Activated naive CD8-positive, alpha-beta T cell treated with anti-CD3 and anti-CD28 coated beads for 36 hours (primary cell): Measurements from ENCODE around the gene CFAP20. TPM values are rescaled to one million over a fixed set of nuclear protein-coding genes. Genes with fewer than 3 reads are reported as not detected.
"Not testable (repeated sequence)": the region's sequence is repeated elsewhere in the genome, so short reads cannot be mapped to it uniquely, and the experiment has no call there.

Source experiments
- DNase-seq: peaks from one replicate; pipeline ENCODE4 v3.0.0; 2021
- H3K27ac Mint-ChIP-seq: one replicate; pipeline ENCODE4 v1.8.0; 2022; ENCODE audit warnings: mild to moderate bottlenecking, moderate library complexity, mixed read lengths
- H3K27me3 Mint-ChIP-seq: one replicate; pipeline ENCODE4 v1.8.0; 2022; ENCODE audit warnings: mild to moderate bottlenecking, mixed read lengths
- H3K36me3 Mint-ChIP-seq: one replicate; pipeline ENCODE4 v1.8.0; 2021; ENCODE audit warnings: mild to moderate bottlenecking, mixed read lengths
- H3K4me1 Mint-ChIP-seq: one replicate; pipeline ENCODE4 v1.8.0; 2021; ENCODE audit warnings: mixed read lengths
- H3K4me3 Mint-ChIP-seq: one replicate; pipeline ENCODE4 v1.8.0; 2022; ENCODE audit warnings: mild to moderate bottlenecking, moderate library complexity, mixed read lengths
- H3K9me3 Mint-ChIP-seq: one replicate; pipeline ENCODE4 v1.8.0; 2022; ENCODE audit warnings: mixed read lengths
- total RNA-seq, 2 experiments: library from RNA; stranded (reverse); gene quantifications; one replicate each; pipeline ENCODE4 v1.2.3, GENCODE V29; 2021

CFAP20 gene
- total RNA-seq, 2 experiments from 2014 or later = 57.6 to 59.3 TPM

DNA sequence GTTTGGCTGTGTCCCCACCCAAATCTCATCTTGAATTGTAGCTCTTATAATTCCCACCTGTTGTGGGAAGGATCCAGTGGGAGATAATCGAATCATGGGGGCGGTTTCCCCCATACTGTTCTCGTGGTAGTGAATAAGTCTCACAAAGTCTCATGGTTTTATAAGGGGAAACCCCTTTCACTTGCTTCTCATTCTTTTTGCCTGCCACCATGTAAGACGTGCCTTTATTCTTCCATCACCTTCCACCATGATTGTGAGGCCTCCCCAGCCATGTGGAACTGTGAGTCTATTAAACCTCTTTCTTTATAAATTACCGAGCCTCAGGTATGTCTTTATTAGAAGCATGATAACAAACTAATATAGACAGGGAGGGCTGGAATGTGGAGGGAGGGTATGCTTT lies 57.0 kb downstream of the CFAP20 start:
- not testable (repeated sequence) for H3K36me3 Mint-ChIP-seq, H3K4me1 Mint-ChIP-seq, H3K27ac Mint-ChIP-seq, DNase-seq, H3K9me3 Mint-ChIP-seq, H3K27me3 Mint-ChIP-seq, H3K4me3 Mint-ChIP-seq

DNA sequence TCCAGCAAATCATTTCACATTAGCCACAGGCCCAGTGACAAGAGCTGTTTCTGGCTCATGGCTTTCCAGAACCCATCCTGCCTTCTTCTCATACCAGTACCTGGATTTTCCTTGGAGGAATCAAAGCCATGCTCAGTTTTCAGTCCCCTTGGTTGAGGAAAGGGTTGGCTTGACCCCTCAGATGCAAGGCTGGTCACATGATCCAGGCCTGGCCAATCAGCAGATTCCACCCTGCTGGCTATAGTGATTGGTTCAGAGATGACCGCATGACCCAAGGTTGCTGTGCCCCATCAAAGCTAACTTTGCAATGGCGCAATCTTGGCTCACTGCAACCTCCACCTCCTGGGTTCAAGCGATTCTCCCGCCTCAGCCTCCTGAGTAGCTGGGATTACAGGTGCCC lies 58.6 kb downstream of the CFAP20 start:
- no peaks in the 10 kb centered on the region for H3K27me3 Mint-ChIP-seq
- no peaks in the 10 kb centered on the region for H3K4me1 Mint-ChIP-seq
- no peak for DNase-seq
- no peaks in the 10 kb centered on the region for H3K36me3 Mint-ChIP-seq
- no peaks in the 10 kb centered on the region for H3K9me3 Mint-ChIP-seq
- H3K4me3 Mint-ChIP-seq = no peak overlapping the region
- no peak overlapping the region for H3K27ac Mint-ChIP-seq

Other genes starting within 250 kb of the CFAP20 start
- not detected for gene CNGB1, start 158.3 kb downstream of the CFAP20 start, total RNA-seq
- 1 to 10 TPM; 6.8 to 7.2 TPM for gene ZNF319, start 128.7 kb downstream of the CFAP20 start, total RNA-seq
- 10 to 100 TPM; 52.6 to 54.2 TPM for gene USB1, start 128.0 kb downstream of the CFAP20 start, total RNA-seq
- under 1 TPM; 0.12 to 0.25 TPM for gene MMP15, start 103.6 kb downstream of the CFAP20 start, total RNA-seq
- 100 to 1,000 TPM; 113 to 114 TPM for gene CSNK2A2, start 68.7 kb upstream of the CFAP20 start, total RNA-seq
- gene PRSS54, start 165.6 kb upstream of the CFAP20 start, total RNA-seq = not detected